NCI-H69 (cell line): ENCODE measurements around the gene SMOC2.

ENCODE experiments used
- DNase-seq: peaks from one replicate; lab custom pipeline; 2025; lab: John Stamatoyannopoulos, UW

The SMOC2 gene

GRCh38 chr6:168516944-168517741 lies 76.2 kb downstream of the SMOC2 start:
- no peak for DNase-seq

DNA sequence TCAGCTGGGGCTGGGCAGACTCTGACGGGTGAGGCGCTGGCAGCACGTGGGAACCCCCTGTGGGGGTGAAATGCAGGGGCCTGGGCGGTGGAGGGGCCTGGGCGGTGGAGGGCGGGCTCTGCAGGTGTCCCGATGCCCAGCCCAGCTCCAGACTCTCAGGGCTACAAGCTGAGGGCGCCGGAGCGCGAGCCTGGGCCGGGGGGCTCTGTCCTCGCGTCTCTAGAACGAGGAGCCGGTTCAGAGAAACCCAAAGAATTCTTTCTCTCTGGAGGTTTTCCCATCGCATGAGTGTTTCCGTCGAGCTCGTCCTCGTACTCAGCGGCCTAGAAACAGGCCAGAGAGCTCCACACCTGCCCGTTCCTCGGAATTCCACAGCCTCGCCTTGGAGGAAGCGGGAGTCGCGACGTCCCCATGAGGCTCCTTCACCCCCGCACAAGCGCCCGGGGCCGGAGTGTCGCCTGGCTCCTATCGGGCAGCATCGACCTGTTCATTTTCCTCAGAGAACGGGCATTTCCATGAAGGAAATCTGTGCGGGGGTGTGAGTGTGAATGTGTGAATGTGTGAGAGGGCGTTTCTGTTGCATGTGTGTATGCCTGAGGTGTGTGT lies 76.9 kb downstream of the SMOC2 start:
- no peak for DNase-seq

- no peak for DNase-seq
These were observed 77.4 kb downstream of the SMOC2 start for GRCh38 chr6:168518348-168518745.

- DNase-seq: no peak
These were observed 77.9 kb downstream of the SMOC2 start for GRCh38 chr6:168518867-168519266.

DNA sequence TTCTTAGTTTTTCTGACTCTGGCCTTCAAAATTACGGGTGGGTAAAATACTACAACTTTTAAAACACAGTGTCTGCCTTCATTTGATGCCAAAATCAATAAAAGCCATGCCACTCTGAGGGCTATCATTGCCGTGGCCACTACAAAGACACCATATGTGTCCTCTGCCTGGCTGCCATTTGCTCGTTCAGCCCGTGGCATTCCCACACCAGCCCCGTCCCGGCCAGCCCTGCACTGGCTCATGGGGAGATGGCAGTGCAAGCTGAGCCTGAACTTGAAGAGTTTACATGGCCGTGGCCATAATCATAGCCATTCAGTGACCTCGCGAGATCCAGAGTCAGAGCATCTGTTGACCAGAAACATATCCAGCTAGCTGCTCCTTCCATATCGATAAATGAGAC lies 79.2 kb downstream of the SMOC2 start:
- no peak for DNase-seq

DNA sequence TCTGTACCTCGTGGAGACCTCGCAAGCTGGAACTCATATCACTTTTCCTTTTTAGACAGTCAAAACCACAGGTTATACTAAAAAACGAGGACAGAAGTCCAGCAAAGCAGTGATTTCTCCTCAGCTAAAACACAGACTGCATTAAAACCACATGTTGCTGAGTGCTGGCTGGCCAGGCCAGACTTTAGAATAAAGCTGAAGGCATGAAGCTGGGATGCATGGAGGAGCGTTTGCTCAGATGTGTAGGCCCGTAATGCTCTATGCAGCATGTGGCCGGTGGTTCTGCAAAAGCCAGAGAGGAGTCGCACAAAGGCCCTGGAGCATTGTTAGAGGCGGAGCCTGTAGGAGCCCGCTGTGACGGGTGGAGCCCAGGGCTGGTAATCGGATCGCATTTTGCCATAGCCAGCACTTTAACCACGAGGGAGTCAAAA lies 83.6 kb downstream of the SMOC2 start:
- peak; percentile 46 for DNase-seq

- DNase-seq: no peak
These were observed 84.1 kb downstream of the SMOC2 start for GRCh38 chr6:168525114-168525513.

DNA sequence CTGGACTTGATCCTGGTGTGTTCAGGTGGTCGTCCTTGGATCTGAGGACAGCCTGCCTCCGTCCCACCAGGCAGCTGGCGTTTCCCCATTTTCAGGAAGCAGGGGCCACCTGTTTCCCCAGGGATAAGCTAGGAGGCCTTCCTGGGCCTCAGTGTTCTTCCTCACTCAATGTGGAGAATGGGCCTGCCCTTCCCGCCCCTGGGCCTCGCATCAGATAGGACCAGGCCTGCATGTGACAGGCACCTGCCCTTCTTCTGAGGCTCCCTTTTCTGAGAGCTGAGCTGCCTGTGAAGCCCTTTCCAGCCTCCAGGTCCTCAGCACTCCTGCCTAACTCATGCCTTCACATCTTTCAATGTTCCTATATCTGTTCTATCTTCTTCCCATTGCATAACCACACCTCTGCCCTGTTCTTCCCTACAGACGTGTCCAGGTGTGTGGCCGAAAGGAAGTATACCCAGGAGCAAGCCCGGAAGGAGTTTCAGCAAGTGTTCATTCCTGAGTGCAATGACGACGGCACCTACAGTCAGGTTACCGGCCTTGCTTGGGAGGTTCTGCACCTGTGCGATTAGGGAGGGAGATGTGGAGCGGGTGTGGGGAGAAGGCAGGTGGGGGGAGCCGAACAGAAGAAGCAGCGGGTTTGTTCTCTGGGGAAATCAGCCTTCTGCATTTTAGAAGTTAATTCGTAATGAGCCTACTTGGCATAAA lies 85.1 kb downstream of the SMOC2 start:
- peak; percentile 43 for DNase-seq

DNA sequence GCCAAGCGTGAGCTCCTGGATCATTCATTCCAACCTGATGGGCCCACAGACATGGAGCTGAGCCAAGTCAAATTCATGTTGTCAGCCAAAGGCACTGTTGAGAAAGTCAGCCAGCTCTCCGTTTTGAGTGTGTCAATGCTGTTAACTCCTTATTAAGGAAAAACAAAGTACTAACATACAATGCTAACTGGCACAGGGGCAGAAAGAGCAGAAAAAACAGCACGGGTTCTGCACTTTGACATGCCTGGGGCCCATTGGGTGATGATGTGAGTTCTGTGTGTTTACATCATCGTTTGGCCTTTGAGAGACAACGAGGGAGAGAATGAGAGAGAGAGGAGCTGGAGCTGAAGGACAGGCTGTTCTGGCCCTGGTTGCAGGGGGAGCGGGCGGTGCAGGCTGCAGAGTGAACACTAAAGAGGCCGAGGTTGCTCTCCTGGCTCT lies 85.9 kb downstream of the SMOC2 start:
- peak; percentile 40 for DNase-seq

DNA sequence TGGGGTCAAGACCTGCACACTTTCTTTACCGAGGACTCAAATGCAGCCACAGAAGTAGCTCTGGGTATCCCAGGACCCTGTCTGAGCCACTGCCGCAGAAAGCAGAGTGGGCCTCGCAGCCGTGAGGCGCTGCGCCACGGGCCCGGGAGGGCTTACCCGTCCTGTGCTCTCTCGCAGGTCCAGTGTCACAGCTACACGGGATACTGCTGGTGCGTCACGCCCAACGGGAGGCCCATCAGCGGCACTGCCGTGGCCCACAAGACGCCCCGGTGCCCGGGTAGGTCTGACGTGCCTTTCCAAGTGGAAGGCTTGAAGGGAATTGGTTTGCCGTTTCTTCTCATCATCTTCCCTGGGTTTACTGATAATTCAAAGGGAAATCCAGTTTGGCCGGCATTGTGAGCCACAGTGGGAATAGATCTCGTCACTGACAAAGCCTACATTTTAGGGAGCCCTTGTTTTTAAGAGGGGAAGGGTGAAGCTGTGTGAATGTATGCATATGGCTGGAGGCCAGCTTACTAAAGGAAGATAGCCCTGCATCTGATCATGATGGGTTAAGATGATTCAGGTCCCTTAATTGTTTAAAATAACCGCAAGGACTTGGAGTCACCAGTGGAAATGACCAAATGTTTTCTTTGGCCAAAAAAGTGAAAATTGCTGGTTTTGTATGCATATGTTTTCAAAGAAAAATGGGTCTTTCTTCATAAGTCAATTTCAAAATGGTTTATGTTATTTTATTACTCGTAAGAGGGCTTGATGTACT lies 86.6 kb downstream of the SMOC2 start:
- no peak for DNase-seq

- no peak for DNase-seq
These were observed 87.6 kb downstream of the SMOC2 start for GRCh38 chr6:168528474-168529095.

- DNase-seq: no peak
These were observed 88.2 kb downstream of the SMOC2 start for GRCh38 chr6:168529214-168529613.

- no peak for DNase-seq
These were observed 89.7 kb downstream of the SMOC2 start for GRCh38 chr6:168530653-168531071.

- DNase-seq: no peak
These were observed 91.1 kb downstream of the SMOC2 start for GRCh38 chr6:168532070-168532469.

GRCh38 chr6:168533414-168533813 lies 92.4 kb downstream of the SMOC2 start:
- no peak for DNase-seq

DNA sequence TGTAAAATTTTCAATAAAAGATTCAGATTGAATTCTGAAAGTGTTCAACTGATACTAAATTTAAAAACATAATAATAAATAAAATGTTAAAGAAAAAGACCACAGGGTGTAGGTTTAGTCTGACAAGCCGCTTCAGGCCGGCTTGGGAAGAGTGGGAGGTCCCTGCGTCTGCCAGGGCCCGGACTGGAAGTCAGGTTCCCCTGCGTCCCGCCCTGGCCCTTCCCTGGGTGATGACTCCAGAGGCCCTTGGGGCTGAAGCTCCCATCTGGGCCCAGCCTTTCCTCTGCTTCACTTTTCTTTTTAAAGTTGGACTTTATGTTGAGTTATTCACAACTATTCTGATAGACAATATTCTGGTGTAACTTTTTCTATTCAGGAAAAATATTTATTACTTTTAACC lies 93.3 kb downstream of the SMOC2 start:
- DNase-seq: no peak

DNA sequence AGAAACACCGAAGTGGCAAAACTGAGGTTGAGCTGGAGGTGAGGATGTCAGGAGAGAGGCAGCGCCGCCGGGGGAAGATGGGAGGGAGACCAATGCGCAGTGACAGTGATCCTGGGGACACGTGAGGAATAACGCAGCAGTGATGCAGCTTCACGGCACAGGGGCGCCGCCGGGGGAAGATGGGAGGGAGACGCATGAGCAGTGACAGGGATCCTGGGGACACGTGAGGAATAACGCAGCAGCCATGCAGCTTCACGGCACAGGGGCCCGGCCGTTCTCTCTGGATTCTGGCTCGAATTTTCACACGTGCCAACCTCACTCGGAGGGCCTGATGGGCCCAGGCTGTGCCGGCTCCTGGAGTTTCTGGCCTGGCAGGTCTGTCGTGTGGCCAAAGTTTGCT lies 94.7 kb downstream of the SMOC2 start:
- no peak for DNase-seq

- no peak for DNase-seq
These were observed 95.2 kb downstream of the SMOC2 start for GRCh38 chr6:168536196-168536595.

DNA sequence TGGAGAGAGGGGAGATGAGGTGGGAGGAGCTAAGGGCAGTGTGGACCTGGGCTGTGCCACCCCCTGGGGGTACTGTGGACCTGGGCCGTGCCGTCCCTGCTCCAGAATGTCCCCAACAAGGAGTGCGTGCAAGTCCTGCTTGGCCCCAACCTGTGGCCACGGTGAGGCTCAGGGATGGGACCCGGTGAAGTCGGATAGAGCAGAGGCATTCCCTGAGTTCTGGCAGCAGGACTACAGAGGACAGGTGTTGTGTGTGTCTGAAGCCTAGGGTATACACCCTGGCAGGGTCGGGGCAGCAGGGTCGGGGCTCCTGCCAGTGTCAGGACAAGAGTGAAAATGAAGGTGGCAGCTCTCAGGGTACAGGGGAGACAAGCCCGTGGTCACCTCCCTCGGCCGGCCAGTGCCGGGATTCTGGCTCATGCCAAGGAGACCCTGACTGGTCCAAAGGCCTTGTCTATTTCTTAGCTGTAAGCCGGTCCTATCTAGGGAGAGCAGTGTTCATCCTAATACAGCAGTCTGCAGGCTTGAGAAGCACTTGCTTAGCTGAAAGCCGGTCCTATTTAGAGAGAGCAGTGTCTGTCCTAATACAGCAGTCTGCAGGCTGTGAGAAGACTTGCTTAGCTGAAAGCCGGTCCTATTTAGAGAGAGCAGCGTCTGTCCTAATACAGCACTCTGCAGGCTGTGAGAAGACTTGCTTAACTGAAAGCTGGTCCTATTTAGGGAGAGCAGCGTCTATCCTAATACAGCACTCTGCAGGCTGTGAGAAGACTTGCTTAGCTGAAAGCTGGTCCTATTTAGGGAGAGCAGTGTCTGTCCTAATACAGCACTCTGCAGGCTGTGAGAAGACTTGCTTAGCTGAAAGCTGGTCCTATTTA lies 95.9 kb downstream of the SMOC2 start:
- DNase-seq: no peak

DNA sequence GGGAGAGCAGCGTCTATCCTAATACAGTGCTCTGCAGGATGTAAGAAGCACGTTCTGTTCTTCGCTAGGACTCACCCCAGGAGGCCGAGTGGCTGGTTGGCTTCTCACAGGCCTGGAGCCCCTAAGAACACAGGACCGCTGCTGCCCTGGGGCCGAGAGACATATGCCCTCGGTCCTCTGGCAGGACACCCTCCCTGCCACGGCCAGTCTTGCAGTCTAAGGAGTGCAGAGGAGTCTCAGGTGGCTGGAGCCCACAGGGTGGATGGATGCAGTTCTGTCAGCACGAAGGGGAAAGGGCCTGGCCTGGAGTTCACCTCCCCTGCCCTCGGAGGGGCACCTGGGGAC lies 96.5 kb downstream of the SMOC2 start:
- no peak for DNase-seq
